Smooth muscle cell (in vitro differentiated cells): ENCODE data around the gene HOMER1. TPM values are rescaled to one million over a fixed set of nuclear protein-coding genes. Genes with fewer than 3 reads are reported as not detected.
A peak's percentile ranks its signal among the peaks of the same experiment; 100 is the strongest.
"Not testable (repeated sequence)": the region's sequence is repeated elsewhere in the genome, so short reads cannot be mapped to it uniquely, and the experiment has no call there.

ENCODE experiments used
- DNase-seq: peaks from one replicate; lab custom pipeline; 2025; ENCODE audit not compliant: unreplicated experiment; lab: John Stamatoyannopoulos, UW
- H2AFZ ChIP-seq: fragments of 200-600 bp; sonication (generic); 2 replicates; pipeline ENCODE4 v1.6.0; 2016; ENCODE audit warnings: antibody characterized with exemption, low read depth, mild to moderate bottlenecking
- H3F3A ChIP-seq: fragments of 200-600 bp; sonication (generic); 2 replicates; pipeline ENCODE4 v1.6.0; 2017; ENCODE audit warnings: antibody characterized with exemption, low read depth
- H3K27ac ChIP-seq: fragments of 200-600 bp; sonication (generic); 2 replicates; pipeline ENCODE4 v1.5.1; 2016; ENCODE audit warnings: low read depth, mild to moderate bottlenecking
- H3K27me3 ChIP-seq: fragments of 200-600 bp; sonication (generic); 2 replicates; pipeline ENCODE4 v1.6.1; 2016; ENCODE audit warnings: low read depth, mild to moderate bottlenecking
- H3K36me3 ChIP-seq: fragments of 200-600 bp; sonication (generic); 2 replicates; pipeline ENCODE4 v1.5.1; 2016; ENCODE audit warnings: low read depth
- H3K4me1 ChIP-seq: fragments of 200-600 bp; sonication (generic); 2 replicates; pipeline ENCODE4 v1.5.1; 2016; ENCODE audit warnings: low read depth
- H3K4me2 ChIP-seq: fragments of 200-600 bp; sonication (generic); 2 replicates; pipeline ENCODE4 v1.6.0; 2016; ENCODE audit warnings: mild to moderate bottlenecking
- H3K4me3 ChIP-seq: fragments of 200-600 bp; sonication (generic); 2 replicates; pipeline ENCODE4 v1.5.1; 2016; ENCODE audit warnings: mild to moderate bottlenecking
- H3K79me2 ChIP-seq: fragments of 200-600 bp; sonication (generic); 2 replicates; pipeline ENCODE4 v1.6.0; 2016; ENCODE audit warnings: low read depth, mild to moderate bottlenecking
- H3K9ac ChIP-seq: fragments of 200-600 bp; sonication (generic); 2 replicates; pipeline ENCODE4 v1.6.0; 2016; ENCODE audit warnings: low read depth
- H3K9me3 ChIP-seq: fragments of 200-600 bp; sonication (generic); replicated peaks from 2 replicates; pipeline ENCODE4 v1.5.1; 2016; ENCODE audit warnings: low read depth
- H4K20me1 ChIP-seq: fragments of 200-600 bp; sonication (generic); 2 replicates; pipeline ENCODE4 v1.6.0; 2016; ENCODE audit warnings: low read depth
- CTCF ChIP-seq: fragments of 200-600 bp; sonication (generic); IDR thresholded peaks from 2 replicates; pipeline ENCODE4 v1.5.1; 2017; ENCODE audit warnings: borderline replicate concordance, mild to moderate bottlenecking, antibody characterized with exemption; ENCODE audit not compliant: insufficient read depth, poor library complexity, severe bottlenecking
- WGBS: methylation state at CpG from one replicate; pipeline ENCODE4 v1.1.7; 2016; ENCODE audit warnings: low lambda C conversion rate; 5-methylcytosine and 5-hydroxymethylcytosine counted together
- polyA plus RNA-seq: library from polyadenylated mRNA; unstranded; fragments of >200 nt; fragmentation: Nextera tagmentation; extraction: Ambion mirVana; gene quantifications from 2 replicates; pipeline ENCODE4 v1.2.1, GENCODE V29; 2016
- total RNA-seq: library from RNA; depleted of rRNA; stranded (reverse); fragments of >200 nt; gene quantifications from 2 replicates; pipeline ENCODE4 v1.2.3, GENCODE V29; 2014

HOMER1 gene
- total and polyA plus RNA-seq, 2 experiments from 2014 or later, result 4.4 to 14.9 TPM

GRCh38 chr5:79521156-79521555 is 7.2 kb upstream of the HOMER1 start:
- Histone ChIP-seq H4K20me1 (no peaks in the 10 kb centered on the region), H3K9me3 (no peaks in the 10 kb centered on the region), H3K4me2 (no peak overlapping the region), H3K79me2 (no peaks in the 10 kb centered on the region), H2AFZ (peak overlapping the region; percentile 49), H3K9ac (no peak overlapping the region), H3K36me3 (no peaks in the 10 kb centered on the region), H3K4me3 (no peak overlapping the region), H3F3A (no peaks in the 10 kb centered on the region), H3K27ac (no peak overlapping the region), H3K4me1 (no peaks in the 10 kb centered on the region), H3K27me3 (no peaks in the 10 kb centered on the region)
- DNase-seq, result no peak
- WGBS, result 94% methylated on average over 1 of the region's 1 CpG
- TF ChIP-seq CTCF, result no peak

- Histone ChIP-seq H3K79me2 (no peaks in the 10 kb centered on the region), H3K27ac (peak overlapping the region; percentile 53), H3K4me1 (peaks cover 7% of the 10 kb centered on the region), H3K36me3 (no peaks in the 10 kb centered on the region), H3K27me3 (no peaks in the 10 kb centered on the region), H3K9me3 (no peaks in the 10 kb centered on the region), H3K9ac (no peak overlapping the region), H3K4me2 (no peak overlapping the region), H3F3A (no peaks in the 10 kb centered on the region), H4K20me1 (no peaks in the 10 kb centered on the region), H3K4me3 (no peak overlapping the region), H2AFZ (peak overlapping the region; percentile 22)
- WGBS, result 65% methylated on average over 1 of the region's 1 CpG
- no peak for DNase-seq
- TF ChIP-seq CTCF, result no peak
Measured at GRCh38 chr5:79518718-79519117, 4.8 kb upstream of the HOMER1 start.

GRCh38 chr5:79517601-79518000 is 3.7 kb upstream of the HOMER1 start:
- Histone ChIP-seq H3F3A (no peaks in the 10 kb centered on the region), H3K4me2 (no peak overlapping the region), H2AFZ (peak overlapping the region; percentile 5), H3K4me3 (no peak overlapping the region), H3K4me1 (peaks cover 7% of the 10 kb centered on the region), H3K79me2 (peaks cover 6% of the 10 kb centered on the region), H4K20me1 (peaks cover 9% of the 10 kb centered on the region), H3K9me3 (no peaks in the 10 kb centered on the region), H3K9ac (no peak overlapping the region), H3K27me3 (no peaks in the 10 kb centered on the region), H3K27ac (peak overlapping the region; percentile 53), H3K36me3 (no peaks in the 10 kb centered on the region)
- WGBS, result 94% methylated on average over 3 of the region's 3 CpGs
- no peak for TF ChIP-seq CTCF
- DNase-seq, result no peak

GRCh38 chr5:79516986-79517385 is 3.1 kb upstream of the HOMER1 start:
- Histone ChIP-seq H3K4me2 (no peak overlapping the region), H3K27me3 (no peaks in the 10 kb centered on the region), H3K4me1 (peaks cover 7% of the 10 kb centered on the region), H3K4me3 (no peak overlapping the region), H3K9ac (no peak overlapping the region), H3K27ac (no peak overlapping the region), H3K9me3 (no peaks in the 10 kb centered on the region), H3F3A (no peaks in the 10 kb centered on the region), H3K36me3 (no peaks in the 10 kb centered on the region), H3K79me2 (peaks cover 11% of the 10 kb centered on the region), H2AFZ (peak overlapping the region; percentile 54), H4K20me1 (peaks cover 15% of the 10 kb centered on the region)
- WGBS, result 66% methylated on average over 1 of the region's 1 CpG
- TF ChIP-seq CTCF, result no peak
- DNase-seq, result no peak

GRCh38 chr5:79516331-79516730 is 2.4 kb upstream of the HOMER1 start:
- H3K4me3 ChIP-seq, H2AFZ ChIP-seq, H3K9ac ChIP-seq, H3K27ac ChIP-seq, H3F3A ChIP-seq, DNase-seq, H3K4me2 ChIP-seq, H3K36me3 ChIP-seq, H3K9me3 ChIP-seq, H3K27me3 ChIP-seq: not testable (repeated sequence)
- H3K79me2 ChIP-seq, result peaks cover 18% of the 10 kb centered on the region
- WGBS, result 97% methylated on average over 14 of the region's 14 CpGs
- peaks cover 22% of the 10 kb centered on the region for H4K20me1 ChIP-seq
- peaks cover 13% of the 10 kb centered on the region for H3K4me1 ChIP-seq
